Aorta (tissue), 5 donors: ENCODE measurements around the gene MYB. TPM values are rescaled to one million over a fixed set of nuclear protein-coding genes. Genes with fewer than 3 reads are reported as not detected.

Experiments used
- ATAC-seq: fragments of 200-7000 bp; cut with Tn5 transposase; one replicate; pipeline ENCODE4 v1.9.1; 2022; ENCODE audit warnings: moderate library complexity; ENCODE audit not compliant: low FRiP score
- DNase-seq, 2 donors: peaks; one replicate each; pipeline ENCODE4 v3.0.0-alpha.2; 2020
- H3K27ac ChIP-seq, 2 donors: one replicate each; pipeline ENCODE4 v1.5.1; 2013; ENCODE audit warnings: low read length in 2 of 2, mild to moderate bottlenecking in 2 of 2, moderate library complexity in 2 of 2, control low read depth in 1 of 2, inconsistent platforms in 1 of 2, low read depth in 1 of 2
- H3K27me3 ChIP-seq, 2 donors: one replicate each; pipeline ENCODE4 v1.6.1; 2013; ENCODE audit warnings: control low read depth in 1 of 2, low read length in 1 of 2, mild to moderate bottlenecking in 1 of 2, moderate library complexity in 1 of 2; ENCODE audit not compliant: insufficient read depth in 2 of 2, control insufficient read depth in 1 of 2
- H3K36me3 ChIP-seq, 2 donors: one replicate each; pipeline ENCODE4 v1.6.1; 2013; ENCODE audit warnings: control low read depth in 1 of 2, low read length in 1 of 2, mild to moderate bottlenecking in 1 of 2; ENCODE audit not compliant: insufficient read depth in 2 of 2, control insufficient read depth in 1 of 2
- H3K4me1 ChIP-seq, 2 donors: one replicate each; pipeline ENCODE4 v1.6.1; 2013; ENCODE audit warnings: low read length in 2 of 2, control low read depth in 1 of 2, mild to moderate bottlenecking in 1 of 2, moderate library complexity in 1 of 2; ENCODE audit not compliant: insufficient read depth in 2 of 2, control insufficient read depth in 1 of 2
- H3K4me3 ChIP-seq, 2 donors: one replicate each; pipeline ENCODE4 v1.5.1; 2013; ENCODE audit warnings: low read length in 2 of 2, control low read depth in 1 of 2, mild to moderate bottlenecking in 1 of 2
- H3K9me3 ChIP-seq: one replicate; pipeline ENCODE4 v1.6.1; 2013; ENCODE audit warnings: mild to moderate bottlenecking, low read length; ENCODE audit not compliant: control insufficient read depth
- WGBS, 2 donors: extraction: QIAGEN DNeasy Blood & Tissue Kit; methylation state at CpG; one replicate each; pipeline ENCODE4 v1.1.7; 2013; 5-methylcytosine and 5-hydroxymethylcytosine counted together
- intact Hi-C, 2 donors: fragments of 100-400 bp; cut with DNase I; formaldehyde crosslinking; loops; one replicate each; pipeline versions ENCODE4 v1.14.2 to v1.15.0; 2022
- polyA plus RNA-seq, 2 donors: library from polyadenylated mRNA; stranded (reverse); fragments of 200-250 nt; gene quantifications; one replicate each; pipeline ENCODE4 v1.2.3, GENCODE V29; 2013
- total RNA-seq, 2 donors: library from RNA; stranded (reverse); fragmentation: NEBNext Ultra II Directional; extraction: Animal tissue kit (Norgen Biotek cat#: 25700); gene quantifications; one replicate each; pipeline ENCODE4 v1.2.1, GENCODE V29; 2021
- donor health status: healthy with polysubstance abuse.
- donor health status: Bipolar disorder and iron deficiency.
- donor health status: DM: no; HTN: no; CAD: no.
- donor health status: DM: no; HTN: no; CAD: no.
- donor health status: DM: yes; HTN: yes; CAD: no.

The MYB gene
- total and polyA plus RNA-seq, 4 donors, result 0.87 to 2.8 TPM; not detected in 2

DNA sequence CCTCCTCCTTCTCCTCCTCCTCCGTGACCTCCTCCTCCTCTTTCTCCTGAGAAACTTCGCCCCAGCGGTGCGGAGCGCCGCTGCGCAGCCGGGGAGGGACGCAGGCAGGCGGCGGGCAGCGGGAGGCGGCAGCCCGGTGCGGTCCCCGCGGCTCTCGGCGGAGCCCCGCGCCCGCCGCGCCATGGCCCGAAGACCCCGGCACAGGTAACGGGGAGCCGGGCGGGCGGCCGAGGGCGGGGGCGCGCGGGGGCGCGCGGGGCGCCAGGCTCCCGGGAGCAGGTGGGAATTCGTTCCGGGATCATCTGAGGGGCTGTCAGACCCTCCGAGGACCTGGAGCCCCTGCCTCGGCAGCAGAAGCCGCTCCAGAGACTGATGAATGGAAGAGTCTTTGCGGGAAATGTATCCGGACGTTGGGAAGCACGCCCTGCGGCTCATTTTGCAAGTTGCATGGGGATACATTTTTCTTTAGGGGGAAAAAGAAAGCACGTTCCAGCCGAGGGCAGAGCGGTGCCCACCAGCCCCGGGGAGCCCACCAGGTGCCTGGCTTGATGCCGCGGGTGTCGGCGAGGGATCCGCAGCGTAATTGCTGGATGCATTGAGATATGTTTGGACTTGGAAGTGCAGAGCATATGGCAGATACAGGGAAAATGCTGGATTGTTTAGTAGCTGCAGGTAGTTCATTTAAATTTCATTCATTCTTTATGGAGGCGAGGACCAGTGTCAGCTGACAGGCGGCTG, 394 bp downstream of the MYB start:
- Histone ChIP-seq H3K27me3 (no peaks in the 10 kb centered on the region), H3K4me3 (peak overlapping the region; percentile 65 to 81), H3K27ac (no peak overlapping the region), H3K36me3 (no peaks in the 10 kb centered on the region), H3K9me3 (no peaks in the 10 kb centered on the region), H3K4me1 (no peaks in the 10 kb centered on the region)
- ATAC-seq (no peak), DNase-seq (no peak)
- 1% methylated on average over 40 to 62 of the region's 62 CpGs for WGBS, 2 donors
- intact Hi-C loops, result no loop called here

DNA sequence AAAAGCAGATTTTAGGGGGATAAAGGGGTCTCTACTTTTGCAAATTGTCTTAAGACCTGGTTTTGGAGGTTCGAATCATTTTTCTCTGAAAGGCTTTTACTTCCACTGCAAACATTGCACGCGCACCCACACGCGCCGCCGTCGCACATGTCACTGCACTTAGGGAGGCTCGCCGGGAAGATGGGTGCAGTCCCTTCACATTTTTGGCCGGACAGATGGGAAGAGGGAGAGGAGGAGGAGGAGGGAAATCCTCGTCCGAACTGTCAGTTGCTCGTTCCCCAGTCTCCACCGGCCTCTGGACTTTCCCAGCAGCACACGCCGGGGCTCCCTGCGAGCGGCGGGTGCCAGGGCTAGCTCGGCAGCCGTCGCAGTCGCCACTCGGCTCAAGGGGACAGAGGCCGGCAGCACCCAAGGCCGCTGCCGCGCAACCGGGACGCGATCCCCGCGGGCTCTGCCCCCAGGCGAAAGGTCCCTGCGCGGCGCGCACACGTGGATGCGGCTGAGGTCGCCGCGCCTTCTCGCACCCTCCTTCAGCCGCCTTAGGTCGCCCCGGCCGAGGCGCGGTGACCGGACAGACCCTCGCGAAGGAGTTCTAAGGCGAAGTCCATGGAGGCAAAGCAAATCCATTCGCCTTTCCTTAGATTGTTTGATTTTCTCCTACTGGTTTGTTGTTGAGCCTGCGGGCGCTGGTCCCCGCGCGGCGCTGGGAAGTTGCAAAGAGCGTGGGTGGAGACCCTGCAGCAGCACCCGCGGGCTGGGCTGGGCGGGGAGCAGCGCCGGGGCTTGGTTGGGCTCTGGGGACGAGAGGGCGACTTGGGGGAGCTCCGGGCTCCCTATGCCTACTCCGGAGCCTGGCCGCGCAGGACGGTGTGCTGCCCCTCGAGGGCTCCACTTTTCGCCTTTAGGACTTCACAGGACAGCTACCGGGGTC, 1.2 kb downstream of the MYB start:
- intact Hi-C loops, result no loop called here
- peak overlapping the region; percentile 32 to 65 for H3K4me3 ChIP-seq
- H3K9me3 ChIP-seq, result no peaks in the 10 kb centered on the region
- DNase-seq, result peak; percentile 49 to 75
- no peaks in the 10 kb centered on the region for H3K27me3 ChIP-seq
- H3K4me1 ChIP-seq, result no peaks in the 10 kb centered on the region
- peak; percentile 65 for ATAC-seq
- no peak overlapping the region for H3K27ac ChIP-seq
- WGBS, 2 donors, result 0 to 1% methylated on average over 71 to 78 of the region's 78 CpGs
- H3K36me3 ChIP-seq, result no peaks in the 10 kb centered on the region

DNA sequence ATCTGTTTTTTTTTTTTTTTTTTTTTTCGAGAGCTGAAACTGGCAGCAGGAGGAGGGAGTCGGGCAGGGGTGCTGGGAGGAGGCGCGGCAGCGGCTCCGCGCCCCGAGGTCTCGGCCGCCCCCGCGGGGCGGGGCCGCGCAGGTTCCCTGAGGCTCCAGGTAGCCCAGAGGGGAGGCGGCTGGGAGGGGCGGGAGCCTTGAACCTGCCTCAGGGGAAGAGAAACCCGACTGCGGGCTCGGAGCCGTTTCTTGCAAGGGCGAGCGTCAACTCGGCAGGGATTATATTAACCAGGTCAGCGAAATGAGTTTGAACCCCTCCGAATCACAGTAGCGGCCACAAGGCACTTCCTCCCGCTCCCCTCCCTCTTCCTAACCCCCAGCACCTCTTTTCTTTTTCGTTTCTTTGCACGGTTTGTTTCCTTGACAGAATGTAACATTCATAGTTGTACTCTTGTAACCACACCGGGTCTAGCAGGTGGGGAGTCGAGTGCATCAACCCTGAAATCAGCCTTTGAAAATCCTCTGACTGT, 2.0 kb downstream of the MYB start:
- WGBS, 2 donors, result 2% methylated on average over 18 to 32 of the region's 32 CpGs
- ATAC-seq, result no peak
- H3K27me3 ChIP-seq, result no peaks in the 10 kb centered on the region
- no peaks in the 10 kb centered on the region for H3K36me3 ChIP-seq
- H3K4me1 ChIP-seq, result no peaks in the 10 kb centered on the region
- intact Hi-C loops, result no loop called here
- peak overlapping the region; percentile 13 to 65 for H3K4me3 ChIP-seq
- H3K9me3 ChIP-seq, result no peaks in the 10 kb centered on the region
- no peak overlapping the region for H3K27ac ChIP-seq
- peak in 1 of 2 donors; percentile 74 for DNase-seq

DNA sequence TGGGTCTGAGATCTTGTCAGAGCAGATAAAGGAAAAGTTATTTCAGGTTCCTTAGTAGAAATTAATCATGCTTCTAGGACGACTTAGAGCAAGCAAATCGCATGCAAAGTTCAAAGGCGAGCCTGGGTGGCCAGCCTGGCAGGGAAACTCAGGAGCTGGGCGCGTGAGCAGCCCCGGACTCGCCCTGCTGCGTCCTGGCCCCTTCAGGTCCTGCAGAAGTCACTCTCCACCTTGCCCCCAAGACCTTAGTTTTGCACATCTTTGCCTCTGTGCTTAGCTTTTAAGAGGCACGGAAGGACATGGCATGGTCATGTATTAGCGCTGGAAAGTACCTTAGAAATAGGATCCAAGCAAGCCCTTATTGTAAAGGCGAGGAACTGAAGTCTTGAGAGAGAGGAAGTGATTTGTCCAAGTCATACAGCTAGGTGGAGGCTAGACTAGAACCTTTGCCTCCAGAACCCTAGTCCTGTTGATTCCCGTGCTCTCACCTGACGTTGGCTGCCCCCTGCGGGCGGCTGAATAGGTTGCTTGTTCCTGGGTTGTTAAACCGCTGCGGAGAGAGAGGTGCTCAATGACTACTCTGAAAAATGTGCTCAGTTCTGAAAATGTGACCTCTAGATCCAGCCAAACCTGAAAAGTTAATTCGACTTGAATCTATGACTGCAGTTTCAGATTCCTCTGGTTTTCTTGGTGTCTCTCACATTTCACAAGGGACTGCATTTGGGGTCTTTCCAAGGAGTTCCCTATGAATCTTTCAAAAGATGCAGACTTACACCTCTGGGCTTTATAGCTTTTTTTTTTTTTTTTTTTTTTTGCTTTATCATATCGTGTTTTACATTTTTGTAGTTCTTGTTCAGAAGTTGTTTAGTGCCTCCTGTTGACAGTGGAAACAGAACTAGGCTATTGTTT, 2.7 kb downstream of the MYB start:
- Histone ChIP-seq H3K36me3 (no peaks in the 10 kb centered on the region), H3K9me3 (no peaks in the 10 kb centered on the region), H3K4me1 (no peaks in the 10 kb centered on the region), H3K27ac (no peak overlapping the region), H3K27me3 (no peaks in the 10 kb centered on the region), H3K4me3 (no peak overlapping the region)
- intact Hi-C loops, result no loop called here
- 10 to 11% methylated on average over 19 of the region's 19 CpGs for WGBS, 2 donors
- DNase-seq (peak in 1 of 2 donors; percentile 76), ATAC-seq (peak; percentile 27)

DNA sequence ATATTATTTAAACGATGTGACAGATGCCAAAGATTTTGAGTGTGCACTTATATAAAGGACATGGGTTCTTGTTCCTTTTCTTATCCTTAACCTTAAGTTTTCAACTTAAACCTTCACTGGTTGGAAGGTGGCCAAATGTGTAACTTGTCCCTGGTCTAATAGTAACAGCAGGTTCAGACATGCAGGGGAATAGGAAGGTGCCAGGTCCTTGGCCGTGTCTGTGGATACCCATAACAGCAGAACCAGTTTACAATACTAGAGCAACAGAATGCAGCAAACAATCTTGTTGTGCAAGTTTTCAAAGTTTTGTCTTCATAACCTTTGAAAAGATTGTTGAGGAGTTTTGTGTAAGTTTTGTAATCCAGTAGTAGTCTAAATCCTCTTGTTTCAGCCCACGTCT, 4.4 kb downstream of the MYB start:
- H3K27ac ChIP-seq, result no peak overlapping the region
- no peaks in the 10 kb centered on the region for H3K36me3 ChIP-seq
- H3K27me3 ChIP-seq, result no peaks in the 10 kb centered on the region
- no peak overlapping the region for H3K4me3 ChIP-seq
- DNase-seq (no peak), ATAC-seq (no peak)
- 89 to 95% methylated on average over 3 of the region's 3 CpGs for WGBS, 2 donors
- H3K9me3 ChIP-seq, result no peaks in the 10 kb centered on the region
- intact Hi-C loops, result no loop called here
- no peaks in the 10 kb centered on the region for H3K4me1 ChIP-seq

DNA sequence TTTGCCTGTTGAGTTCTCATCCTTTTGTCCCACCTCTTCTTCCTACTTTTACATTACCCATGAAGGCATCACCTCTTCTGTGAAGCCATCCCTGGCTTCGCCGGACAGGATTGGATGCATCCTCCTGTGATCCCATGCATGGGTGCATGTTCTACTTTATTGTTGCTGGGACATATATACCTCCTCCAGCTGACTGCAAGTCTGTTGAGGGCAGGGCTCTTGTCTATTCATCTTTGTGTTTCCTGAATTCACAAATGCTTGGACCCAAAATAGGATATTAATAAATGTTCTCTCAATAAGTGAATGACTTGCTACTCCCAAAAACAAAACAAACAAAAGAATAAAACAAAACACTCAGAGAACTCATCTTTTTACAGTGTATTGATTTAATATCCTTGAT, 5.1 kb downstream of the MYB start:
- Histone ChIP-seq H3K27ac (no peak overlapping the region), H3K27me3 (no peaks in the 10 kb centered on the region), H3K36me3 (no peaks in the 10 kb centered on the region), H3K9me3 (no peaks in the 10 kb centered on the region), H3K4me1 (no peaks in the 10 kb centered on the region), H3K4me3 (no peak overlapping the region)
- WGBS, 2 donors, result 95 to 98% methylated on average over 2 of the region's 2 CpGs
- intact Hi-C loops, result no loop called here
- ATAC-seq (no peak), DNase-seq (no peak)

DNA sequence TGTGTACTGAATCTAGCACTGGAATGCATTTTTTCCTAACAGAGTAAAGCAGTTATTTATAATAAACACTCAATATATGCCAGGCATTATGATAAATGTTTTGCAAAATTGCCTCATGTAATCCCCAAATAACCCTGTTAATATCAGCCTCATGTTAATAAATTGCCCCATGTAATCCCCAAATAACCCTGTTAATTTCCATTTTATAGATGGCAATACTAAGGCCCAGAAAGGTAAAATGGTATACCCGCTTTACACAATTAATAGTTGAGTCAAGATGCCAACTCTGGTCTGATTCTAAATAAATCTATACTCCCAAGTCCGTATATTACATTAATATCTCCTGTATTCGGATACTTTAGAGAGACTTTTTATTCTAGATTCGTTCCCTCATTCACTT, 6.3 kb downstream of the MYB start:
- no peak for ATAC-seq
- H3K27me3 ChIP-seq, result no peaks in the 10 kb centered on the region
- H3K36me3 ChIP-seq, result no peaks in the 10 kb centered on the region
- H3K9me3 ChIP-seq, result no peaks in the 10 kb centered on the region
- H3K4me3 ChIP-seq, result no peak overlapping the region
- no peaks in the 10 kb centered on the region for H3K4me1 ChIP-seq
- intact Hi-C loops, result no loop called here
- H3K27ac ChIP-seq, result no peak overlapping the region
- no peak for DNase-seq
- WGBS, 2 donors, result 97 to 99% methylated on average over 4 of the region's 4 CpGs

DNA sequence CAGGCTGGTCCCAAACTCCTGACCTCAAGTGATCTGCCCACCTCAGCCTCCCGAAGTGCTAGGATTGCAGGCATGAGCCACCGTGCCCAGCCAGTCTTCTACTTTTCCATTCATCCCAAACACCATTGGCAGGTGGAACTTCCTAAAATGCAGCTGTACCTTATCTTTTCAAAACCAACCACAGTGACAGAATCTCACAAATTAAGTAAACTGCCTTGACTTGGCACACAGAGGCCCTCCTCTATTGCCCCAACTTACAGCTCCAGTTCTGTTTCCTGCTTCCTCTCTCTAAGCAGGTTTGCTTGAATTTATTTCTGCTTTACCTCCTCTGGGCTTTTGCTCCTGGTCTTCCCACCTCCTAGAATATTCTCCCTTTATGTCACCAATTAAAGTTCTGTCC, 7.6 kb downstream of the MYB start:
- Histone ChIP-seq H3K27ac (no peak overlapping the region), H3K9me3 (no peaks in the 10 kb centered on the region), H3K4me1 (no peaks in the 10 kb centered on the region), H3K36me3 (no peaks in the 10 kb centered on the region), H3K4me3 (no peak overlapping the region), H3K27me3 (no peaks in the 10 kb centered on the region)
- no peak for ATAC-seq
- DNase-seq, result no peak
- intact Hi-C loops, result no loop called here
- WGBS, 2 donors, result 92 to 94% methylated on average over 2 of the region's 2 CpGs
